Esophagus mucosa (tissue), 1 donor: ENCODE data around the gene SEC23A. TPM values are rescaled to one million over a fixed set of nuclear protein-coding genes. Genes with fewer than 3 reads are reported as not detected.

Experiments used
- ATAC-seq: fragments of 200-7000 bp; cut with Tn5 transposase; one replicate; pipeline ENCODE4 v1.9.1; 2020
- total RNA-seq: library from RNA; stranded (reverse); gene quantifications from one replicate; pipeline ENCODE4 v1.2.4, GENCODE V29; 2023
- donor health status: DM: yes; HTN: yes; CAD: no.

Gene SEC23A
- total RNA-seq, 1 donor from 2014 or later: 23.3 TPM

DNA sequence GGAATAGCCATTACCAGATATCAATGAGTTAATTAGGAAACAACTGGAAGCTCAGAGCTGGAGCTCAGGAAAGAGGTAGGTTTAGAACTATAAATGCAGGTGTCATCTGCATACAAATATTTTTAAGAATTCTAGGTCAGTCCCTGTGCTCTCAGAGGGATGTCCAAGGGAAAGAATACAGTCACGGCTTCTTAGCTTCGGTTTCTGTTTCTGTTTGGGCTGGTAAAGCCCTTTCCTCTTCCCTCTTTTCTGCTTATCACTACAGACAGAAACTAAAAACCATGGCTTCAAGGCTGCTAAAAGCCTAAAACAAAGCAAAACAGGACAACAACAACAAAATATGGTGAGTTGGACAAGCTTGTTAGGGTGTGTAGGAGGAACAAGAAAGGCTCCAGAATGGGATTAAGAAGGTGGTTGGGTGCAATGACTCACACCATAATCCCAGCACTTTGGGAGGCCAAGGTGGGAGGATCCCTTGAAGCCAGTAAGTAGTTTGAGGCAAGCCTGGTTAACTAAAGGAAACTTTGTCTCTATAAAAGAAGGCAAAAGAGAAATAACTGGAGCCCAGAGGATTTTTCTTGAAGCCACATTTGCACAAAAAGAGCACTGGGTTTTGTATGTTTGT lies 113.0 kb downstream of the SEC23A start:
- ATAC-seq: no peak

DNA sequence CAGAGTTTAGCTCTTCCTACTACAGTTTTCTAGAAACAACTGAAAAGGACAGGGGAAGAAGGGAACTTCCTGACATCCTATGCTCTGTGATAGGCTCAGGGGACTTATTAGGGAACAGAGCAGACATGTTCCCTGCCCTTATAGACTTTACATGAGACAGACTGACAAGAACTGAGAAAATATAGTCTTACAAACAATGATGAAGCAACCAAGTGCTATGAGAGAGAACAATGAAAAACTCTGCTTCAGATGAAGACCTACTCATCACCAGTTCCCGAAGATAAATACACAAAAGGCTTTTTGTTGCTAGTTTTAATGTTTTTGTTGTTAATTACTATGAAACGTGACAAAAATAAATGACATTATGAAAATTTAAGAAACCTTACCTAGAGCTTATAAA lies 115.3 kb downstream of the SEC23A start:
- no peak for ATAC-seq

DNA sequence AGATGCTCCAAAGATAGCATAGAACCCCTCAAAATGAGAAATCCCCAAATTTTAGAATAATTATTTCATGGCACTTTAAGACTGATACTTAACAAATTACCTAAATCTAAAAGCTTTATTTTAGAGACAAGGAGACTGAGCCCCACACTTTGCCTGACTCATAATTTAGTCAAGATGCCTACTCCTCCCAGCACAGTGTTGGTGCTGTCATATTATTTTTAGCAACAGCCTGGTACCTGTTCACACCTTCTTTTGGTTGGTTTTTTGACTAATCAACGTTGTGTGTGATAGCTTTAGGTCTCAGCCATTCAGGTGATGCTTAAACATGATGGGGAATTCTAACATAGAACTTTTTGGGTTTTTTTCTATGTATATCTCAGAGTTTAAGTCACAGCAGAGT lies 120.2 kb downstream of the SEC23A start:
- no peak for ATAC-seq

DNA sequence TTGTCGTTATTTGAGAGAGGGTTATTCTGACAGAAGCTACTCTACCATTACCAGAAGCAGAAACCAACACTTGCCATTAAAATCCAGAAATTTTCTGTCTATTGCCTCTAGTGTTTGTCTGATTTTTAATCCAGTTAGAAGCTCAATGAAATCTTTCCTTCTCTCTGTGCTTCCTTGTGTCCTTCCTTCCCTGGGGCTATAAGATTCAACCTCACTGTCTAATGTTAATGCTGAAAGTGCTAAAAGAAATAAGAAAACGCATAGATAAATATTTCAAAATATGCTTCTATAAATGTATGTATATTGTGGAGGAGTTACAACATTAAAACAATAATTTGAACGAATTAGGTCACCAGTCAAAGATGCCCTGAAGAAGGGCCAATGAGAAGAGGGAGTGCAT lies 120.8 kb downstream of the SEC23A start:
- no peak for ATAC-seq

Other genes with a start within 250 kb of the SEC23A start
- gene GEMIN2, start 11.1 kb upstream of the SEC23A start, total RNA-seq: 10.7 TPM
- gene TRAPPC6B, start 67.1 kb upstream of the SEC23A start, total RNA-seq: 24.3 TPM
- 24.3 TPM for gene PNN, start 72.0 kb upstream of the SEC23A start, total RNA-seq
- 45.1 TPM for gene MIA2, start 130.7 kb upstream of the SEC23A start, total RNA-seq